Measurements from ENCODE around the gene ZNF530. TPM values are rescaled to one million over a fixed set of nuclear protein-coding genes. Genes with fewer than 3 reads are reported as not detected.

The ZNF530 gene
- total and polyA plus RNA-seq, 9 of the 15 experiments (the other 6 are each of a cell fraction or from before 2014, with no cell fraction given), result 0.28 to 5.9 (median 4.0) TPM

DNA sequence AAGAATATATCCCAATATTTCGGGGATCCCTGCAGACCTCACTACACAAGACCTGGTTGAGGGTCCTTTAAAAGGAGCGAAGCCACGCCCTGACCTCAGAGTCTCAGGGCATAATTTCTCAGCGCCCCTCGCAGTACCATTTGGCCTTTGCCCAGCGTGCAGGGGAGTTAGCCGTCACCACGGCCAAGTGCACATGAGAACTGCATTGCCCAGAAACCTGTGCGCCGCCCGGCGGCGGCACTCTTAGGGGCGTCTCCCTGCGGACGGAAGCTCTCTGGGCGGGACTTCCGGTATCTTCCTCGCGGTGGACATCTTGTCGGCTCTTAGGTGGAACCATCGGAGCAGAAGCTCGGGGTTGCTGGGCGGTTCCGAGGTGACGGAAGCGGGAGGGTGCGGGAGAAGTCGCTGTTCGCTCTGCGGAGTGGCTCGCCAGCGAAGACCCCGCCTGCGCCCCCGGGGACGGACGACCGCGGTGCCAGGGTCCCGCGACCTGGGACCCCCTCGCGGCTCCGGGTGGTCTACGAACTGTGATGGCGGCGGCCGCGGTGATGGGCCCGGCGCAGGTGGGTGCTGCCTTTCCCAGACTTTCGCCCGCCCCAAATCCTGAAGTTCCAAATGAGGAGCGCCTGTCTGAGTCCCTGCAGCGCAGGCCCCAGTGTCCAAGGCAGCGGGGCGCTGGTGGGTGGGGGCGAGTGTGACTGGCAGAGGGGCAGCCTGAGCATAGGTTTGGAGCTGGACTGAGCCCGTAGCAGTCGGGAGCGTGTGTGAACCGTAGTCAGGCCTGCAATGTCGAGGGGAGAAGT lies 14.5 kb downstream of the ZNF530 start, which contains the start of gene ZNF134 (continued):
- TF ChIP-seq, protein P1, sequence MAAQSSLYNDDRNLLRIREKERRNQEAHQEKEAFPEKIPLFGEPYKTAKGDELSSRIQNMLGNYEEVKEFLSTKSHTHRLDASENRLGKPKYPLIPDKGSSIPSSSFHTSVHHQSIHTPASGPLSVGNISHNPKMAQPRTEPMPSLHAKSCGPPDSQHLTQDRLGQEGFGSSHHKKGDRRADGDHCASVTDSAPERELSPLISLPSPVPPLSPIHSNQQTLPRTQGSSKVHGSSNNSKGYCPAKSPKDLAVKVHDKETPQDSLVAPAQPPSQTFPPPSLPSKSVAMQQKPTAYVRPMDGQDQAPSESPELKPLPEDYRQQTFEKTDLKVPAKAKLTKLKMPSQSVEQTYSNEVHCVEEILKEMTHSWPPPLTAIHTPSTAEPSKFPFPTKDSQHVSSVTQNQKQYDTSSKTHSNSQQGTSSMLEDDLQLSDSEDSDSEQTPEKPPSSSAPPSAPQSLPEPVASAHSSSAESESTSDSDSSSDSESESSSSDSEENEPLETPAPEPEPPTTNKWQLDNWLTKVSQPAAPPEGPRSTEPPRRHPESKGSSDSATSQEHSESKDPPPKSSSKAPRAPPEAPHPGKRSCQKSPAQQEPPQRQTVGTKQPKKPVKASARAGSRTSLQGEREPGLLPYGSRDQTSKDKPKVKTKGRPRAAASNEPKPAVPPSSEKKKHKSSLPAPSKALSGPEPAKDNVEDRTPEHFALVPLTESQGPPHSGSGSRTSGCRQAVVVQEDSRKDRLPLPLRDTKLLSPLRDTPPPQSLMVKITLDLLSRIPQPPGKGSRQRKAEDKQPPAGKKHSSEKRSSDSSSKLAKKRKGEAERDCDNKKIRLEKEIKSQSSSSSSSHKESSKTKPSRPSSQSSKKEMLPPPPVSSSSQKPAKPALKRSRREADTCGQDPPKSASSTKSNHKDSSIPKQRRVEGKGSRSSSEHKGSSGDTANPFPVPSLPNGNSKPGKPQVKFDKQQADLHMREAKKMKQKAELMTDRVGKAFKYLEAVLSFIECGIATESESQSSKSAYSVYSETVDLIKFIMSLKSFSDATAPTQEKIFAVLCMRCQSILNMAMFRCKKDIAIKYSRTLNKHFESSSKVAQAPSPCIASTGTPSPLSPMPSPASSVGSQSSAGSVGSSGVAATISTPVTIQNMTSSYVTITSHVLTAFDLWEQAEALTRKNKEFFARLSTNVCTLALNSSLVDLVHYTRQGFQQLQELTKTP (IDR thresholded peaks at IDR 0.05; ENCODE audit: low read depth in 1 of 2, partially characterized antibody in 2 of 2), result peak in 1 of 2 experiments; percentile 89
- TF ChIP-seq, protein P2, sequence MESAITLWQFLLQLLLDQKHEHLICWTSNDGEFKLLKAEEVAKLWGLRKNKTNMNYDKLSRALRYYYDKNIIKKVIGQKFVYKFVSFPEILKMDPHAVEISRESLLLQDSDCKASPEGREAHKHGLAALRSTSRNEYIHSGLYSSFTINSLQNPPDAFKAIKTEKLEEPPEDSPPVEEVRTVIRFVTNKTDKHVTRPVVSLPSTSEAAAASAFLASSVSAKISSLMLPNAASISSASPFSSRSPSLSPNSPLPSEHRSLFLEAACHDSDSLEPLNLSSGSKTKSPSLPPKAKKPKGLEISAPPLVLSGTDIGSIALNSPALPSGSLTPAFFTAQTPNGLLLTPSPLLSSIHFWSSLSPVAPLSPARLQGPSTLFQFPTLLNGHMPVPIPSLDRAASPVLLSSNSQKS (CRISPR knock-in tag; IDR thresholded peaks at IDR 0.05), result no peak
- 0 out of 2 replicates have a peak, but pooled peaks have one; percentile 36 for TF ChIP-seq SIN3B (IDR thresholded peaks at IDR 0.05; ENCODE audit: low read depth)
- TF ChIP-seq XRCC5 (IDR thresholded peaks at IDR 0.05; ENCODE audit: low read depth, low read length), result peak; percentile 60; the same call in 1 of the 2 replicates
- TF ChIP-seq, protein P3, sequence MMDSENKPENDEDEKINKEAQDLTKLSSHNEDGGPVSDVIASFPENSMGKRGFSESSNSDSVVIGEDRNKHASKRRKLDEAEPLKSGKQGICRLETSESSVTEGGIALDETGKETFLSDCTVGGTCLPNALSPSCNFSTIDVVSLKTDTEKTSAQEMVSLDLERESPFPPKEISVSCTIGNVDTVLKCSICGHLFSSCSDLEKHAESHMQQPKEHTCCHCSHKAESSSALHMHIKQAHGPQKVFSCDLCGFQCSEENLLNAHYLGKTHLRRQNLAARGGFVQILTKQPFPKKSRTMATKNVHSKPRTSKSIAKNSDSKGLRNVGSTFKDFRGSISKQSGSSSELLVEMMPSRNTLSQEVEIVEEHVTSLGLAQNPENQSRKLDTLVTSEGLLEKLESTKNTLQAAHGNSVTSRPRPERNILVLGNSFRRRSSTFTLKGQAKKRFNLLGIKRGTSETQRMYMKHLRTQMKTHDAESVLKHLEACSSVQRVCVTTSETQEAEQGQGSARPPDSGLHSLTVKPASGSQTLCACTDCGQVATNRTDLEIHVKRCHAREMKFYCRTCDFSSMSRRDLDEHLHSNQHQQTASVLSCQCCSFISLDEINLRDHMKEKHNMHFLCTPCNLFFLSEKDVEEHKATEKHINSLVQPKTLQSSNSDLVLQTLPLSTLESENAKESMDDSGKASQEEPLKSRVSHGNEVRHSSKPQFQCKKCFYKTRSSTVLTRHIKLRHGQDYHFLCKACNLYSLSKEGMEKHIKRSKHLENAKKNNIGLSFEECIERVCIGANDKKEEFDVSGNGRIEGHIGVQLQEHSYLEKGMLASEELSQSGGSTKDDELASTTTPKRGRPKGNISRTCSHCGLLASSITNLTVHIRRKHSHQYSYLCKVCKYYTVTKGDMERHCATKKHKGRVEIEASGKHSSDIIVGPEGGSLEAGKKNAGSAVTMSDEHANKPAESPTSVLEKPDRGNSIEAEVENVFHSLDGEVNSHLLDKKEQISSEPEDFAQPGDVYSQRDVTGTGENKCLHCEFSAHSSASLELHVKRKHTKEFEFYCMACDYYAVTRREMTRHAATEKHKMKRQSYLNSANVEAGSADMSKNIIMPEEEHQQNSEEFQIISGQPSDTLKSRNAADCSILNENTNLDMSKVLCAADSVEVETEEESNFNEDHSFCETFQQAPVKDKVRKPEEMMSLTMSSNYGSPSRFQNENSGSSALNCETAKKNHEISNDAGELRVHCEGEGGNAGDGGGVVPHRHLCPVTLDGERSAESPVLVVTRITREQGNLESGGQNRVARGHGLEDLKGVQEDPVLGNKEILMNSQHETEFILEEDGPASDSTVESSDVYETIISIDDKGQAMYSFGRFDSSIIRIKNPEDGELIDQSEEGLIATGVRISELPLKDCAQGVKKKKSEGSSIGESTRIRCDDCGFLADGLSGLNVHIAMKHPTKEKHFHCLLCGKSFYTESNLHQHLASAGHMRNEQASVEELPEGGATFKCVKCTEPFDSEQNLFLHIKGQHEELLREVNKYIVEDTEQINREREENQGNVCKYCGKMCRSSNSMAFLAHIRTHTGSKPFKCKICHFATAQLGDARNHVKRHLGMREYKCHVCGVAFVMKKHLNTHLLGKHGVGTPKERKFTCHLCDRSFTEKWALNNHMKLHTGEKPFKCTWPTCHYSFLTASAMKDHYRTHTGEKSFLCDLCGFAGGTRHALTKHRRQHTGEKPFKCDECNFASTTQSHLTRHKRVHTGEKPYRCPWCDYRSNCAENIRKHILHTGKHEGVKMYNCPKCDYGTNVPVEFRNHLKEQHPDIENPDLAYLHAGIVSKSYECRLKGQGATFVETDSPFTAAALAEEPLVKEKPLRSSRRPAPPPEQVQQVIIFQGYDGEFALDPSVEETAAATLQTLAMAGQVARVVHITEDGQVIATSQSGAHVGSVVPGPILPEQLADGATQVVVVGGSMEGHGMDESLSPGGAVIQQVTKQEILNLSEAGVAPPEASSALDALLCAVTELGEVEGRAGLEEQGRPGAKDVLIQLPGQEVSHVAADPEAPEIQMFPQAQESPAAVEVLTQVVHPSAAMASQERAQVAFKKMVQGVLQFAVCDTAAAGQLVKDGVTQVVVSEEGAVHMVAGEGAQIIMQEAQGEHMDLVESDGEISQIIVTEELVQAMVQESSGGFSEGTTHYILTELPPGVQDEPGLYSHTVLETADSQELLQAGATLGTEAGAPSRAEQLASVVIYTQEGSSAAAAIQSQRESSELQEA (IDR thresholded peaks at IDR 0.05; ENCODE audit: low read depth), result no peak
- TF ChIP-seq, protein P4, sequence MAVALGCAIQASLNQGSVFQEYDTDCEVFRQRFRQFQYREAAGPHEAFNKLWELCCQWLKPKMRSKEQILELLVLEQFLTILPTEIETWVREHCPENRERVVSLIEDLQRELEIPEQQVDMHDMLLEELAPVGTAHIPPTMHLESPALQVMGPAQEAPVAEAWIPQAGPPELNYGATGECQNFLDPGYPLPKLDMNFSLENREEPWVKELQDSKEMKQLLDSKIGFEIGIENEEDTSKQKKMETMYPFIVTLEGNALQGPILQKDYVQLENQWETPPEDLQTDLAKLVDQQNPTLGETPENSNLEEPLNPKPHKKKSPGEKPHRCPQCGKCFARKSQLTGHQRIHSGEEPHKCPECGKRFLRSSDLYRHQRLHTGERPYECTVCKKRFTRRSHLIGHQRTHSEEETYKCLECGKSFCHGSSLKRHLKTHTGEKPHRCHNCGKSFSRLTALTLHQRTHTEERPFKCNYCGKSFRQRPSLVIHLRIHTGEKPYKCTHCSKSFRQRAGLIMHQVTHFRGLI (CRISPR knock-in tag; IDR thresholded peaks at IDR 0.05), result no peak
- peak; percentile 64; the same call in 1 of the 2 replicates for TF ChIP-seq ZBTB7A (IDR thresholded peaks at IDR 0.05; ENCODE audit: borderline replicate concordance, control insufficient read depth, low read depth, low read length)
- TF ChIP-seq MAFG (tag; conservative IDR thresholded peaks at IDR 0.05), result no peak

Measured in K562 (cell line).